ENCODE measurements around the gene TSPAN4.

GRCh38 chr11:871472-871871, 28.8 kb downstream of the TSPAN4 start:
- TF ChIP-seq CTCF (conservative IDR thresholded peaks at IDR 0.05 in 1 of 2, IDR thresholded peaks at IDR 0.05 in 1 of 2; ENCODE audit: low read depth in 1 of 2, low read length in 2 of 2) (no peak), EZH2 (IDR thresholded peaks at IDR 0.05; ENCODE audit: low read length, missing control alignments) (no peak)

Data from fibroblast of lung (primary cell).